DMS79 (cell line): ENCODE measurements around the gene SDHB.
A peak's percentile ranks its signal among the peaks of the same experiment; 100 is the strongest.

ENCODE experiments used
- DNase-seq: peaks from one replicate; lab custom pipeline; 2025; lab: John Stamatoyannopoulos, UW

The SDHB gene

GRCh38 chr1:17045634-17046333 is 8.0 kb downstream of the SDHB start:
- peak; percentile 51 for DNase-seq

- DNase-seq: no peak
These were observed 8.7 kb downstream of the SDHB start for GRCh38 chr1:17045150-17045549.

- no peak for DNase-seq
These were observed 10.2 kb downstream of the SDHB start for GRCh38 chr1:17043676-17044075.

GRCh38 chr1:17040135-17040534 is 13.7 kb downstream of the SDHB start:
- no peak for DNase-seq

- DNase-seq: no peak
These were observed 14.3 kb downstream of the SDHB start for GRCh38 chr1:17039522-17039921.

GRCh38 chr1:17033481-17033880 is 20.4 kb downstream of the SDHB start:
- DNase-seq: no peak

DNA sequence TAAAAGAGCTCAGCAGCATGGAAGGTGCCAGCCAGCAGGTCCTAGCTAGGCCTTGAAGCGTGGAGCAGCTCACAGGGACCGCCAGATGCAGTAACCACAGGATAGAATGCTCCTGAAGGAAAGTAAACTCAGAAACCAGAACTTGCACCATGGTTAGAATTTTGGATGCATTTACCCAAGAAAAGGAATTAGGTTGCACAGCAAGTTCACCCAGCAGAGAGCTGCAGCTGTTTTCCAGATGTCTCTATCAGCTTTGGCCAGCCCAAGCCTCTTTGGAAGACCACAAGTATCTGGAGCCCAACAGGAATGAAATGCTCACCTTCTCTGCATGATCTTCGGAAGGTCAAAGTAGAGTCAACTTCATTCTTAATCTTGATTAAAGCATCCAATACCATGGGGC is 21.1 kb downstream of the SDHB start:
- no peak for DNase-seq

DNA sequence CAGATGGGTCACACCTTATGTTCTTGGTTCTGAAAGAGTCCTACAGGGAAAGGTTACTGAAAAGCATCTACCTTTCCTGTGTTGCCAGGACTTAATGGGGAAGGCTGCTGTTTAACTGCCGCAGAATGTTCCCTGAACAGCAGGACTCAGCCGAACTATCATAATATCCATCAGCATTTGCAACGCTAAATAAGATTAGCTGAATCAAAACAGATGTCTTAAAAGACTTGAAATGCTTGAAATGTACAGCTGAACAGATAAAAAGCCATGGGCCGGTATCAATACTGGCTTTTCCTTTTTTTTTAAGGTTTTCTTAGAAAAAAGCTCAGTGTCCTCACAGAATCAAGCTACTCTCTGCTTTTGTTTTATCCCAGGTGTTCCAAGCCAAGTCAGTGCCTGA is 22.4 kb downstream of the SDHB start:
- no peak for DNase-seq

- no peak for DNase-seq
These were observed 23.6 kb downstream of the SDHB start for GRCh38 chr1:17030206-17030605.

DNA sequence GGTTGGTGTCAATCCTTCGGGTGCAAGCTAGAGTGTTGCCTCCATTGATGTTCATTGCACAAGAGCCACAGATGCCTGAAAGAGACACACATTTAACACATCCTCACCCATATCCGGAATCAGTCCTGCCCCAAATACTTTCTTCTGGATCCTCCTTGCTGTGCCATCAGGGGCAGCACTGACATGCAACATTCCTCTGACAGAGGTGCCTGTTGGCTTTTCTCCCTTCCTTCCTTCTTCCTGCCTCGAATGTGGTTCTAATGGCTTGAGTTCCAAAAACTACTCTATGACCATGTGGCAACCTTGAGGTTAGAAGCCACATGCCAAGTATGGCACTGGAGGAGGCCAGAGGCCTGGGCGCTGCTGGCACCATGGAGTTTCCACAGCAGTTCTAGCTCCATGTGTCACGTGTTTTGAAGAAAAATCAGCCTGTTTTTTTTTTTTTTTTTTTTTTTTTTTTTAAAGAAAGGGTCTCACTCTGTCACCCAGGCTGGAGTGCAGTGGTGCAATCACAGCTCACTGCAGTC is 25.1 kb downstream of the SDHB start:
- no peak for DNase-seq

GRCh38 chr1:17027900-17028299 is 25.9 kb downstream of the SDHB start:
- DNase-seq: peak; percentile 75

GRCh38 chr1:17027403-17027802 is 26.4 kb downstream of the SDHB start:
- DNase-seq: peak; percentile 48

DNA sequence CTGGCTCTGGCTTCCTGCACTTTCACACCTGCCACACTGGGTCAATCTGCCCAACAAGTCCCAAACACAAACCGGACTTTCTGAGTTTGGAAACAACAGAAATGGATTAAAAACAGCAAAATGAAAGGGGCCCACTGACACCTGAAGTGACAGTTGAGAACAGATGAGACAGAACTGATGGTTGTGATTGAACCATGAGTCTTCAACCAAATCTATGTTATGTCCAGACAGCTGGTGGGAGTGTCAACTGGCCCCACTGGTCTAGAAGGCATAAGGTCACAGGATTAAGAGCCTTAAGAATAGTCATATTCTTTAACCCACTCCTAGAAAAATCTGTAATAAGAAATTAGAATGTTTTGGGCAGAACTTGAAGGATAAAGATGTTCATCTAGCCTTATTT is 29.1 kb downstream of the SDHB start:
- no peak for DNase-seq

- DNase-seq: no peak
These were observed 30.3 kb downstream of the SDHB start for GRCh38 chr1:17023573-17023972.

DNA sequence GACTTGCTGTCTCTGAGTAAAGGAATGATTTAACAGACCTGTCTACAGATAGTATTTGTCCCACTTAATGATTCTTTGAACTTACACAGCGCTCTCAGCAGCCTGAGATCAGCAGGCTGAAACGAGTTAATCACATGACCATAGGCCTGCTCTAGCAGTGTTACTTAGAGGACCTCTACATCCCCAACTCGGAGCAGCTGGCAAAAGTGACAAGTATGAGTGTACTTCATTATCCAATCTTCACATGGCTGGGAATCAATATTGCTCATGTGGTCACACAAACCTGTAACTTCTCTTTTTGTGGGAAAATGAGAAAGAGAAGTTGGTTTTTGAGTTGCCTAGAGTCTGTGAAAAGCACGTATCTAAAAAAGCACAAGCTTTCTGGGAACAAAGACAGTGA is 30.7 kb downstream of the SDHB start:
- no peak for DNase-seq

DNA sequence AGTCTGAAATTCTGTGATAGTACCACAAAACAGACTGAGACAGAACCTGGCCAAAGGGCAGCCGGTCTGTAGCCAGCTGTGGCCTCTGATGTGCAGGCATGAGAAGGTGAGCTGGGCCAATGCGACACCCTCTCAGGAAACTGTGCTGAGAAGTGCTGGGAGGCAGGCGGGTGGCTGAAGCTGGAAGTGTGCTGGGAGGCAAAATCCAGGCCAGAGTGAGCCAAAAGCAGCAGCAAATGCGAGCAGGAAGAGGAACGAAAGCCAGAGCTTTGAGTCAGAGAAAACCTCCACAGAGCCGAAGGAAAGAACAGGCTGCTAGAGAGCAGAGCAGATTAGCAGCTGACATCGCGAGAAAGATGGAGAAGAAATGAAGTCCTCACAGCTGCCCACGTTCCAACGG is 31.9 kb downstream of the SDHB start:
- no peak for DNase-seq

DNA sequence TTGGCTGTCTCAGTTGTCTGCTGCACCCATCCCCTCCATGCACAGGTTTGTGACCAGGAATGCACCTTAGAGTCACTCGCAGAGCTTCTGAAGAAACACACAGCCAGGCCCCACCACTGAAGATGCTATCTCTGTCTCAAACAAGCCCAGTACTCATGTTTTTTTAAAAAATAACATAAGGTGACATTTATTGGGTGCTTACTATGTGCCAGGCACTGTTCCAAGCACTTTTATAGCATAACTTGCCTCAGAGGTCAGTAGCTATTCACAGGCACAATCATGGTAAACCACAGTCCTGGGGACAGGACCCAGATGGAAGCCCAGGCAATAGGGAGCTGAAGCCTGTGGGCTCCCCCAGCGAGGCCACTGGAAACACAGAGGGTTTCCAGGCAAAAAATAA is 33.3 kb downstream of the SDHB start:
- DNase-seq: no peak

DNA sequence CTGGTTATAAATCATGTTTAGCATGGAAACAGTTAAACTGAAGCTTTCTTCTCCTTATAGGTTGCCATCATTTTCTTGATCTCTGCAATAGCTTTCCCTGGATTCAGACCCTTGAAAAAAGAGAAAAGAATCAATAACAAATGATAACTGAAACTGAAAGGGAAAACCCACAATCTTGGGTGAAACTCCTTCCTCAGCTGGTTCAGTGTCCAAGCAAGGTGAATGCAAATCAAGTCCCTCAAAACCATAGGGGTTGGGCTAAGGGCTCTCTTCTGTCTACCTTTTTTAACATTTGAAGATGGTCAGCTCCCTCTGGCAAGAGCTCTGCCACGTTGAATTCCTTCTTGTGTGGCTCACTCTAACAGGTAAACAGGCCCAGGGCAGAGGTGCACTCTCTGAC is 35.0 kb downstream of the SDHB start:
- no peak for DNase-seq

- DNase-seq: no peak
These were observed 36.4 kb downstream of the SDHB start for GRCh38 chr1:17017435-17017834.

- DNase-seq: no peak
These were observed 37.5 kb downstream of the SDHB start for GRCh38 chr1:17016317-17016661.

- no peak for DNase-seq
These were observed 38.9 kb downstream of the SDHB start for GRCh38 chr1:17014671-17015567.

DNA sequence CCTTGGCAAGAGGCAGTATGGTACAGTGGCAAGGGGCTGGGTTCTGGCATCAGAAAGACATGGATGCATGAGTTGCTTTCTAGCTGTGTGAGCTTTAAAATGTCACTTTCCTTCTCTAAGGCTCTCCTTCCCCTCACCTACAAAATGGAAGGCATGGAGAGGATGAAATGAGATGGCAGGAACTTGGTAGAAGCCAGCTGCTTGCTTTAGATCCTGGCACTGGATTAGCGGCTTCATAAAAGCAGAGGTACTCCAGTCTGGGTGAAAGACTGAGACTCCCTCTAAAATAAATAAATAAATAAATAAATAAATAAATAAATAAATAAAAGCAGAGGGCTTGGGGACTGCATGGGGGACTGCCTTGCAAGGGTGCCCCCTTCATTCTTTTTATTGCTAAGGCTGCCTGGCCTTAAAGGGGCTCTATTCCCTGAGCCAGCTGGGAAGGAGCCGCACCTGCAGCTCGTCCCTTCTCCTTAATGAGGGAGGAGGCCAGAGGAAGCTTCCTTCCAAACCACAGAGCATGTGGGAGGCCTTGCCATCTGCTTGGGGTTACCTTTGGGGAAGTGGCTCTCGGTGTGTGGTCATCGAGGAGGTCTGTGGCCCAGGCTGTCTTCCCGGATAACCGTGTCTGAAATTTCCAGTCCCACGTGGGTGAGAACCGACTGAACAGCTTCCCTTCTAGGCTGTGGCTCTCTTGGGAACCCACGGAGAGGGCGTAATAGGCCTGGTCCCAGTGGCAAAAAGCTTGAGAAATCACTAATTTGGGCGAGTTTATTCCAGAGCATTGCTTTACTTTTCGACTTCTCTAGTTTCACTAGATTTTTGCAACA is 40.1 kb downstream of the SDHB start:
- DNase-seq: no peak
